HG02623 (cell line): ENCODE measurements around the gene PRODH.
"Not testable (repeated sequence)": the region's sequence is repeated elsewhere in the genome, so short reads cannot be mapped to it uniquely, and the experiment has no call there.

Source experiments
- ATAC-seq: cut with Tn5 transposase; IDR thresholded peaks from one replicate; pipeline ENCODE4 v1.9.1; 2021; ENCODE audit warnings: moderate library complexity; ENCODE audit not compliant: unreplicated experiment

PRODH gene, protein sequence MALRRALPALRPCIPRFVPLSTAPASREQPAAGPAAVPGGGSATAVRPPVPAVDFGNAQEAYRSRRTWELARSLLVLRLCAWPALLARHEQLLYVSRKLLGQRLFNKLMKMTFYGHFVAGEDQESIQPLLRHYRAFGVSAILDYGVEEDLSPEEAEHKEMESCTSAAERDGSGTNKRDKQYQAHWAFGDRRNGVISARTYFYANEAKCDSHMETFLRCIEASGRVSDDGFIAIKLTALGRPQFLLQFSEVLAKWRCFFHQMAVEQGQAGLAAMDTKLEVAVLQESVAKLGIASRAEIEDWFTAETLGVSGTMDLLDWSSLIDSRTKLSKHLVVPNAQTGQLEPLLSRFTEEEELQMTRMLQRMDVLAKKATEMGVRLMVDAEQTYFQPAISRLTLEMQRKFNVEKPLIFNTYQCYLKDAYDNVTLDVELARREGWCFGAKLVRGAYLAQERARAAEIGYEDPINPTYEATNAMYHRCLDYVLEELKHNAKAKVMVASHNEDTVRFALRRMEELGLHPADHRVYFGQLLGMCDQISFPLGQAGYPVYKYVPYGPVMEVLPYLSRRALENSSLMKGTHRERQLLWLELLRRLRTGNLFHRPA

GRCh38 chr22:18935889-18936529 is at the start of gene PRODH:
PRODH (minus strand) TSS chr22:18936293; CDS start chr22:18936287, 6 bp downstream.
- no peak for ATAC-seq

DNA sequence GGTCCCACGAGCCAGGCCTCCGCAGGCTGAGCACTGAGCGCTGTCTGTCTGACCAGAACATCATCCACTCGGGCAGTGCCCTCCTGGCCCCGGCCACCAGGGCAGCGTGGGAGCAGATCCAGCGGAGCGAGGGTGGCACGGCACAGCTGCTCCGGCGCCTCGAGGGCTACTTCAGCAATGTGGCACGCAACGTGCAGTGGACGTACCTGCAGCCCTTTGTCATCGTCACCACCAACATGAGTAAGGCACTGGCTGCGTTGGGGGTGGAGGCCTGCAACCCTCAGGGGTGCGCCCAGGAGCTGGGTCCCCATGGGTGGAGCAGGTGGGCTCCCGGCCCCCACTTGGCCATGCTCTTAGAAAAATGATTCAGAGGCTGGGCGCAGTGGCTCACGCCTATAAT is 49.7 kb upstream of the PRODH start:
- no peak for ATAC-seq

DNA sequence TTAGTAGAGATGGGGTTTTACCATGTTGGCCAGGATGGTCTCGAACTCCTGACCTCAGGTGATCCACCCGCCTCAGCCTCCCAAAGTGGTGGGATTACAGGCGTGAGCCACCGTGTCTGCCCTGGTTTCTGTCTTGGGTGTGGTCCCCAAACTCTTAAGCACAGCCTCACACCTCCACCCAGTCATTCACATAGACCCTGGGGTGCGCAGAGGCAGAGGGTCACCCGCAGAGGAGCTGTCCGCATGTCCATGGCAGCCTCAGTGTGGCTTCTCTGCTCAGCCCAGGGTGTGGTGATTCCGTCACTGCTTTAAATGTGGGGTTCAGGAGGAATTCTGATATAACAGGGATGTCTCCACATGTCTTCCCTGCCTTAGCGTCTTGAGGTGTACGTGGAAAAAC is 48.5 kb upstream of the PRODH start:
- no peak for ATAC-seq

GRCh38 chr22:18983120-18983651 is 47.1 kb upstream of the PRODH start:
- no peak for ATAC-seq

- ATAC-seq, result no peak
Measured at GRCh38 chr22:18980829-18981228, 44.7 kb upstream of the PRODH start.

DNA sequence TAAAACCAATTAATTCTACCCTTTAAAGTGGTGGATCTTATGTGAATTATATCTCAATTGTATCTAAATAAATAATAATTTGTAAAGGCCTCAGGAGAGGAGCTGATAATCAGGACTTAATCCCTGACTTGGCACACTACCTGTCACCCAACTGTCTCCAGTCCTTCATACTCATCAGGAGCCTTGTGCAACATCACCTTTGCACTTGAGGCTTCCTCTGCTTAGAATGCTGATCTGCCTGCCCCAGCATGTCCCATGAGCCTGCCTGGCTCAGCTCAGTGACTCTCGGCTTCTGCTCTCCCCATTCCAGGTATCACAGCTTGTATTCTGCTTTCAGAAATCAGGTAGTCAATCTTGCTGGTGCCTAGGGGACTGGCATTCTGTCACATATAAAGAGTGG is 43.9 kb upstream of the PRODH start:
- ATAC-seq, result no peak

DNA sequence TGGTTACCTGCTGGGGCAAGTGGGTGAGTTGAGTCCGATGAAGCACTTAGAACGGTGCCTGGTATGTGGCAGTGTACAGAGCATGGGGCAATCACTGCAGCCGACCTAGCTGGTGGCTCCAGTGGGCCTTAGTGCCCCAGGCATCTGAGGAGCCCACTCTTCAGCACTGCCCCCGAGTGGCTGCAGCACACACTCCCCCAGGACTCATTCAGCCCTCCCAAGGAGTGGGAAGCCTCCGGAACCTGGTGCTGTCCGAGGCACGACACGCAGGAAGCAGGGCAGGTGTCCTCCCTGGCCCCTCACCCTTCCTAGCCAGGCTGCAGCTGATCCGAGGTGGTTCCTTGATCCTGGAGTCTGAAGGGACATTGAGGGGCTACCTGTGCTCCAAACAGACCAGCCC is 42.4 kb upstream of the PRODH start:
- ATAC-seq, result no peak

GRCh38 chr22:18977824-18978425 is 41.8 kb upstream of the PRODH start:
- ATAC-seq, result no peak

DNA sequence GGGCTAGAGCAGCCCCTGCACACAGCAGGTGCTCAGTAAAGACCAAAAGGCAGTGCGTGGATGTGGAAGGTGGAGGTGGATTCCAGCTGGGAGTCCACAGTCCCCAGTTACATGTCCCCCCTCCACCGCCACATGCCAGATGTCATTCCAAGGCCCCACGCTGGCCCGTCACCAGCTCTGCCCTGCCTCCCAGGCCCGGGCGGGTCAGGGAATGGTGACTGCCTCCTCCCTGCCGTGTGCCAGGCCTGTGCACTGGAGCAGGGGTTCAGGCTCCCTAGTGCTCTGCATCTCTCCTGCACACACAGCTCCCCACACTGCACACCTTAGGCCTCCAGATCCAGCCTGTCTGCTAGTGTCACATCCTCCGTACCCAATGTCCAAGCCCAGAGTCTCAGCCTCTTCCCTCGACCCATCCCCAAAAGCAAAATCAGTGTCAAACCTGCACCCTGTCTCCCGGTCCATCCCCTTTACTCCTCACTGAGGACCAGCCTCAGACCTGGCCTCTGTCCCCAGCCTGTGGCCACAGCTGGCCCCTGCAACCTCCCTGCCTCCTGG is 40.2 kb upstream of the PRODH start:
- no peak for ATAC-seq

- ATAC-seq, result no peak
Measured at GRCh38 chr22:18975434-18976196, 39.5 kb upstream of the PRODH start.

DNA sequence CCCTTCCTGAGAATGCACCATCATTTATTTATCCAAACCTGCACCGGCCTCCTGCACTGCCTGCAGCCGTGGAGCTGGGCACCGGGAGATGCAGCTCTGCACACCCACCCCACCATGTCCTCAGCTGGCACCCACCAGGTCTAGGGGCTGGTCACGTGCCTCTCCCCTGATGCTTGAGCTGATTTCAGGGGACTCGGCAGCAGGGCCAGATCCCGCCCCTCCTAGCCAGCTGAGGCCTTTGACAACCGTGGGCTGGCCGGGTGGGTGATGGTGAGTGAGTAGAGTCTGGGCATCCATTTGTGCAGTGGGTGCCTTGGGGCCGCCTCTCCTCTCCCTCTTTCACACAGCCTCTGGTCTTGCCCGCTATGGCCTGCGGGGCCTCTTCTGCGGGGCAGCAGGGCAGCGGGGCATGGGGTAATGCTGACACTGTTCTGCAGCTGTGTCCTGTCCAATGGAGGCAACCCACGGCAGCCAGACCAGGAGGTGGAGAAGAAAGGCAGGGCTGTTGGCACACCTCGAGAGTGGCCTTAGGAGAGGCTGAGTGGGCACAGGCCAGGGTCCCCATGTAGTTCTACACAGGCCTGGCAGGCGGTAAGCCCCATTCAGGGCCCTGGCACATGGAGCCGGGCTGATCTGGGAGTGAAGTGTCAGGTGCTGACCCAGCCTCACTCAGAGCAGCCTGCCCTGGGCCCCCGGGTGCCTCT is 38.5 kb upstream of the PRODH start:
- ATAC-seq, result no peak

DNA sequence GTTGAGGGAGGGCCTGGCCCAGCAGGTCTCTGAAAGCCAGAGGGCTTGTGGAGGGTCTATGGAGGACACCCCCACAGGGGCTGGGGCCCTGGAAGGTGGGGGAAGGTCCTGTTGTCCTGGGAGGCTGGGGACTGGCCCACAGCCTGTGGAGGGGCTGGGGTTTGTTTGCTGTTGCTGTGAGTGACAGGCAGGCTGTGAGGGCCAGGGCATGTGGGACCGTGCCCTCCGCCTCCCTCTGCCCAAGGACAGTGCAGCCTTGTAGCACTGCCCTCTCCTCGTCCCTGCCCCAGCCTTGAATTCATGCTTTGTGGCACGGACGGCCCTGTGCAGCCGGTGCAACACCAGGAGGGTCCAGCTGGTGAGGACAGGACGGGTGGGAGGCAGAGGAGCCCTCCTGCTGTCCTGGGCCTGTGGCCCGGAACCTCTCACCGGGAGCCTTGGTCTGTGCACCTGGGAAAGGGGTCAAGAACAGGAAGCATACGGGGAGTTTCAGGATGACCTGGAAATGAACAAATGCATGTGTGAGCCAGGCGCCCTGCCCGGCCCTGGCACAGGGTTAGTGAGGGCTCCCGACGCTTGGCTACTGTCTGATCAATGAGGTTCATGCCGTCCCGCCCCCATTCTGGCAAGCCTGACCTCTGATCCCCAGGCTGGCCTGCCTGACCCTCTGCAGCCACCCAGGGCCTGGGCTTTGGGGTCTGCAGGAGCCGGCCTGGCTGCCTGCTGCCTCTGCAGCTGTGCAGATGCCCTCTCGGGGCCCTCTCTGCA is 37.4 kb upstream of the PRODH start:
- no peak for ATAC-seq

GRCh38 chr22:18972591-18972990 is 36.5 kb upstream of the PRODH start:
- not testable (repeated sequence) for ATAC-seq

- not testable (repeated sequence) for ATAC-seq
Measured at GRCh38 chr22:18972029-18972428, 35.9 kb upstream of the PRODH start.

GRCh38 chr22:18971321-18971751 is 35.2 kb upstream of the PRODH start:
- no peak for ATAC-seq

DNA sequence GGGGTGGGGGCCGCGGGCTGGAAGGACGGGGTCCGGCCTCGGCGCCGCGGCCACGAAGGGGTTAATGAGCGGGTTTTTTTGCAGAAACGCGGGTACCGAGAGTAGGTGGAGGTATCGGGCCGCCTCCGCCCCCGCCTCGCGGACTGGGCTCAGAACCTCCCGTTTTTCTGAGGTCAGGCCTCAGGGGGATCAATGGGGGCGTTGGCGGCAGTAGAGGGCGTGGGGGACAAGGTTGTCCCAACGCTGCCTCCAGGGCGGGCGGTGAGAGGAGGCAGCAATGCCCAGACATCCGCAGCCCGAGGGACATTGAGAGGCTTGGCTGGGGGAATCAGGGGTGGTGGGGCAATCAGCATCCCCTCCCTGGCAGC is 34.8 kb upstream of the PRODH start:
- ATAC-seq, result no peak

DNA sequence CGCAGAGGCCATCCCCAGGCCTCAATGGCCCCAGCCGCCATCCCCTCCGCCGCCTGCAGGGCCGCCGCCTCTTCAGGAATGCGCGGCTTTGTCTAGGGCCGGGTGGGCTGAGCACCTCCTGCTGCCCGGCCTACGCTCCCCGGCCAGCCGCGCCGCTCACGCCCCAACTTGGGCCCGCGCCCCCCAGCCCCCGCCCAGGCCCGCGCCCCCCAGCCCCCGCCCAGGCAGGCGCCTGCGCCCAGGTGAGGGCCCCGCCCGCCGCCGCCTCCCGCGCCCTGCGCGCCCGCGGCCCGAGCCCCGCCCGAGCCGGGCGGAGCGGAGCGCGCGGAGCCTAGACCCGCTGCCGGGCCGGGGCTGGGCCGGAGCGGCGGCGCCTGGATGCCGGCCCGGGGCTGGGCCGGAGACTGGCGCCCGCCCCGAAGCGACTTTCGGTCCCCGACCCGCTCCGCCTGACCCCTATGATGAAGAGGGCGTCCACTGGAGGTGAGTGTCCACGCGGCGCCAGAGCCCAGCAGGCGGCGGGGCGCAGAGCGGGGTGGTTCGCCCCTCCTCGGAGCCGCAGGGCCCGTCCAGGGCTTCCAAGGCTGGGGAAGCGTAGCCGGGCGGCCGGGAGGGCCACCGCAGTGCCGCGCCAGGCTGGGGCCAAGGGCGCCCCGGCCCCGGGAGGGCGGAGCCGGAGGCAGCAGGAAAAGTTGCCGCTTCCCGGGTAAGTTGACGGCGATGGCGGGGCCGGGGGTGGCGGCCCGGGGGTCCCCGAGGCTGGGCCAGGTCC is 34.3 kb upstream of the PRODH start:
- no peak for ATAC-seq
